ENCODE results near the gene DEAF1.

The DEAF1 gene

DNA sequence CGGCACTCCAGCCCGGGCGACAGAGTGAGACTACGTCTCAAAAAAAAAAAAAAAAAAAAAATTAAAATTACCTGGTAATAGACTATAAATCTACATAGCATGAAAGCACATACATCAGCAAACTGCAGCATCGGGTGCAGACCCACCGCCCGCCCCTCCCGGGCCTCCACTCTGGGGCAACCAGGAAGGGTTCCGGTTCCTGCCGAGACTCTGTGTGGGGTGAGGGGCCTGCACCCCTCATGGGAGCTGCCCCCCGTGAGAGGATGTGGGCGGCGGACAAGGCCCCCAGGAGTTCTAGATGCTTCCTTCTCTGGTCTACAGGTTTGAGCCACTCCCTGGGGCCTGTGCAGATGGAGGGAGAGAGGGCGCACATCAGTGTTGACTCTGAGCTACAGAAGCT is 48.8 kb downstream of the DEAF1 start:
- no peak for DNase-seq (ENCODE audit: low read depth in 2 of 2)

DNA sequence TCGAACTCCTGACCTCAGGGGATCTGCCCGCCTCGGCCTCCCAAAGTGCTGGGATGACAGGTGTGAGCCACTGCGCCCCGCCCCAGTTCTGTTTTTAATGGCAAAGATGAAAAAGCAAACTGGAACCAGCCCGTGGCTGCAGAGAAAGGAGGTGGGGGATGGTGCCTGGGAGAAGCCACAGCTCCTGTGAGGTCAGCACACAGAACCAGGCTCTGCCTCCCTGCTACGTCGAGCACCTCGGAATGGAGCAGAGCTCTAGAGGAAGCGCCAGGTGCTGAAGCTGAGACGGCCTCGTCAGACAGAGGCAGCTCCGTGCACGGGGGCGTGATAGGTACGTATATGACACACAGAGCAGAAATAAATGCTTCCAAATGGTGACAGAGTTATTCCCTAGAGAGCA is 49.5 kb downstream of the DEAF1 start:
- DNase-seq (ENCODE audit: low read depth in 2 of 2): no peak

- no peak for DNase-seq (ENCODE audit: low read depth in 2 of 2)
Measured at GRCh38 chr11:643849-644738, 50.9 kb downstream of the DEAF1 start.

DNA sequence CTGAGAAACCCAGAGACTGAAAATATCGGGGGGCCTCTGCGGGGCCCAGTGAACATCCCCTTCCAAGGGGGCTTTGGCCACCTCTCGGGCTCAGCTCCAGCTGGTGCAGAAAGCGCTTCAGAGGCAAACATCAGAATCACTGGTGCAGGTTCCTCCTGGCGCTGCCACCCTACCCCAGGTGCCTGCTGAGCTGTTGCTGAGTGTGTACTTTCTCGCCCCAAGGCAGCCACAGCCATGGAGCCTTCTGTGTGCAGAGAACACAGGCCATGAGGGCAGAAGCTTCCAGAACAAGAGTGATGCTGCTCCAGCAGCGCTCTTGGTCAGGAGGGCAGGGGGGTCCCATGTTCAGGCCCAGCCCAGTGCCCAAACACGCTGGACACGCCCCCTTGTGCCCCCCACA is 51.7 kb downstream of the DEAF1 start:
- DNase-seq (ENCODE audit: low read depth in 2 of 2): no peak

- no peak for DNase-seq (ENCODE audit: low read depth in 2 of 2)
Measured at GRCh38 chr11:641806-642370, 53.1 kb downstream of the DEAF1 start.

DNA sequence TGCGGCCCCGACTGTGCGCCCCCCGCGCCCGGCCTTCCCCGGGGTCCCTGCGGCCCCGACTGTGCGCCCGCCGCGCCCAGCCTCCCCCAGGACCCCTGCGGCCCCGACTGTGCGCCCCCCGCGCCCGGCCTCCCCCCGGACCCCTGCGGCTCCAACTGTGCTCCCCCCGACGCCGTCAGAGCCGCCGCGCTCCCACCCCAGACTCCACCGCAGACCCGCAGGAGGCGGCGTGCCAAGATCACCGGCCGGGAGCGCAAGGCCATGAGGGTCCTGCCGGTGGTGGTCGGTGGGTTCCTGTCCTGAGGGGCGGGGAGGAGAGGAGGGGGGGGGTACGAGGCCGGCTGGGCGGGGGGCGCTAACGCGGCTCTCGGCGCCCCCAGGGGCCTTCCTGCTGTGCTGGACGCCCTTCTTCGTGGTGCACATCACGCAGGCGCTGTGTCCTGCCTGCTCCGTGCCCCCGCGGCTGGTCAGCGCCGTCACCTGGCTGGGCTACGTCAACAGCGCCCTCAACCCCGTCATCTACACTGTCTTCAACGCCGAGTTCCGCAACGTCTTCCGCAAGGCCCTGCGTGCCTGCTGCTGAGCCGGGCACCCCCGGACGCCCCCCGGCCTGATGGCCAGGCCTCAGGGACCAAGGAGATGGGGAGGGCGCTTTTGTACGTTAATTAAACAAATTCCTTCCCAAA is 54.9 kb downstream of the DEAF1 start:
- no peak for DNase-seq (ENCODE audit: low read depth in 2 of 2)

GRCh38 chr11:639332-639955 is 55.6 kb downstream of the DEAF1 start:
- DNase-seq (ENCODE audit: low read depth in 2 of 2): no peak

GRCh38 chr11:638631-639331 is 56.2 kb downstream of the DEAF1 start:
- DNase-seq (ENCODE audit: low read depth in 2 of 2): no peak

DNA sequence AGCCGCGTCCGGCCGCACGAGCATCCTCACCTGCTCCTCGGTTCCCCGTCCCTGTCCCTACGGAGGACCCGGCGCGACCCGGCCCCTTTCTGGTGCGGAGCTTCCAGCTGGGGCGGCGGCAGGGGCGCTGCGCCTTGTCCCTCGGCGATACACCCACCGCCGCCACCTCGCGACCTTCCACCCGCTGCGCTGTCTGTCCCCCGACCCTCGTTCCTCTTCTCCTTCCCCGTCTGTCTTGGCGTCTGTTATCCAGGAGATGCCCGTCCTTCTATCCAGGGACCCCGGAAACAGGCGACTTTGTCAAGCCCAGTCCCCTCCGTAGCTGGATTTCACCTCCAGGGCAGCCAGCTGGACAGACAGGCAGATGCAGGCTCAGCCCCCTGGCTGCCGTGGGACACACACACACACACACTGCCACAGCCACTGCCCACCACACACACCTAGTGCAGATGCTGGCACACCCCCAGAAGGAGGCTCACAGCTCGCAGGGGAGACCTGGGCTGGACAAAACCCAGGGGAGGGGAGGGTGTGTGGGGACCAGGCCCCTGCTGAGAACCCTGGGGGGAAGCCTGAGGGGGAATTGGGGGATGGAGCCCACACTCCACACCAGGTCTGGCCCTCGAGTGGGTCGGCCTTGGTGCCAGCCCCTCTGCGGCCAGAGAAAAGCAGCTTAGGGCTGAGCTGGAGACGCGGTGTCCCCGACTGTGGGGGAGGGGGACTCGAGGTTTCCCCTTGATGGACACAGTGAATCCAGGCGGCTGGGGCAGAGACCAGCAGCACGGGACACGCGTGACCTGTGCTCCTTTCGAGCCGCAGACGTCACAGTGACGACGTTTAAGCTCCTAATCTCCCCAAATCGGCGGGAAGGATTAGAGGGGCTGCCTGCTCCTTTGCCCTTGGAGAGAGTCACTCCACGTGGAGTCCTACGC is 57.2 kb downstream of the DEAF1 start:
- no peak for DNase-seq (ENCODE audit: low read depth in 2 of 2)

- DNase-seq (ENCODE audit: low read depth in 2 of 2): no peak
Measured at GRCh38 chr11:637333-637592, 57.8 kb downstream of the DEAF1 start.

- DNase-seq (ENCODE audit: low read depth in 2 of 2): no peak
Measured at GRCh38 chr11:636511-637332, 58.3 kb downstream of the DEAF1 start, which contains the start of gene DRD4. Gene DRD4 (plus strand): TSS chr11:637269. CDS start chr11:637305, 36 bp downstream.

GRCh38 chr11:635945-636510 is 59.0 kb downstream of the DEAF1 start:
- DNase-seq (ENCODE audit: low read depth in 2 of 2): no peak

- DNase-seq (ENCODE audit: low read depth in 2 of 2): no peak
Measured at GRCh38 chr11:630871-631270, 64.2 kb downstream of the DEAF1 start.

GRCh38 chr11:629237-629583 is 65.8 kb downstream of the DEAF1 start:
- no peak for DNase-seq (ENCODE audit: low read depth in 2 of 2)

- no peak for DNase-seq (ENCODE audit: low read depth in 2 of 2)
Measured at GRCh38 chr11:628056-628455, 67.0 kb downstream of the DEAF1 start.

DNA sequence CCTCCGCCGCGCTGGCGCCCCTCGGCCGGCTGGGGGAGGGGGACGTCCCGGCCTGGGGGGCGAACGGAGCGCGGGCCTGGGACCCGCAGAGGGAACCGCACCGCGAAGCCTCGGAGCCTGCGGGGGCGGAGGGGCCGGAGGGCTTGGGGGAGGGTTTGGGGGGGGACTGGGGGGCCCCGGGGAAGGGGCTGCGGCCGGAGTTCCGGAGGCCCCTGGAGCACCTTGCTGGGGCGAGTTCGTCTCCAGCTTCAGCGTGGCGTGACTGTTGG is 67.8 kb downstream of the DEAF1 start:
- DNase-seq (ENCODE audit: low read depth in 2 of 2): no peak

DNA sequence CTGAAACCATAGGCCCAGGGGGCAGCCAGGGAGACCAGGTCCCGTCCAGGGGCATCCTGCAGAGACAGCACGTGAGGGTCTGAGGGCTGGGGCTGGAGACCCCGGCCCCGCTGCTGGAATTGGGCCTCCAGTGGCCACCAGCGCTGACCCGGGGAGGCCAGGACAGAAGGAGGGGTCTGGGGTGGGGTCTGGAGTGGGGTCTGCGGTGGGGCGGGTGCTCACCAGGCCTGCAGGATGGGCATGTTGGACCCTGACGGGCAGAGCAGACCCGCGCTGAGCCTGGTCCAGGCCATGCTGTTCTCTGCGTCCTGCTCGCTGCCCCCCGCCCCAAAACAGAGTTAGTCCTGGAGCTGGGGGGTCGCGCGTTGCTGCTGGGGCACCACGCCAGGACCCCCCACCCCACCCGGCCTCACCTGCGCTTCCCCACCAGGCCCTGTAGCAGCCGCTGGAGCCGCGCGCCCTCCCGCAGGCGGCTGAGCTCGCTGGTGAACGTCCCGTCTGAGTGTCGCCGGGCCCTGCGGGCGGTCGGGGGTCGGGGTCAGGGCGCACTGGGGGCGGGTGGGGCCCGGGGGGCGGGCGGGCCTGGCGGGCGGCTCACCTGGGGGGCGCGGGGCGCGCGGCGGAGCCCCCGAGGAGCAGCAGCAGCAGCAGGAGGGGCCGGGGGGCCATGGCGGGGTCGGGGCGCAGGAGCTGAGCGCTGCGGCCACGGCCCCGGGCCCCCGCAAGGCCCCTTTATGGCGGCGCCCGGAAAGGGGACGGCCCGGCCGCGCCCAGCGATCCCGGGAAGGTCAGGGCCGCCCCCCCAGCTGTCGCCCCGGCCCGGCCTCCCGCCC is 68.3 kb downstream of the DEAF1 start, which contains the start of gene SCT:
Gene SCT, minus strand, starts transcription at position 707 of the 833 bp plus-strand sequence. Its CDS starts 38 bp downstream, at position 669.
- no peak for DNase-seq (ENCODE audit: low read depth in 2 of 2)

DNA sequence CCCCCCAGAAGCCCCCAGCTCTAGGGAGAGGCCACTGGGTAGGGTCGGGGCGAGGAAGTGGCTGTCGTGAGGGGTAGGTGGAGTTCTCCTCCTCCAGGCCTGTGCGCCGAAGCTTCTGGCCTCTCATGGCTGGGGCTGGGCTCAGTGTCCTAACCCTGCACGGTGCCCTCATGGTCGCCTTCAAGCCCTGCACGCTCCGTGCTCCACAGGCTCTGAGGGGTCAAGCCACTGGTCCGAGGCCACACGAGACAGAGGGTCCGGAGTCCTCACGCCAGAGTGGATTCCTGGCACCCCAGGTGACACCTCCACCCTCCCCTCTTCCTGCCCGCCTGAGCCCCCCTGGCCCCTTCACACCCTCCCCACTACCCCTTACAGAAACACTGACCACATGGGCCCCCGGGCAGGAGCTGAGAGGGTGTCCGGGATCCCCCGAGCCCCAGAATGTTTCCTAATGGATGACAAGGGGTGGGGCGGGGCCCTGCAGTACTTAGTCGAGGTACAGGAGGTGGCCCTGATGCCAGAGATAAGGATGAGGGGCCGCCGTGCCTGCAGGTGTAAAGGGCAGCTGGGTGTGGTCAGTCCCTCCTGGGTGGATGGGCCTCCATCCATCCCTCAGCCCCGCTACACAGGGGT is 69.3 kb downstream of the DEAF1 start:
- DNase-seq (ENCODE audit: low read depth in 2 of 2): no peak

Data from stimulated activated CD8-positive, alpha-beta memory T cell treated with anti-CD3 and anti-CD28 coated beads, Interleukin-15, amount 100 ng/mL, for 48 hours (primary cell).